Measurements from ENCODE around the gene UBE3D.
"Not testable (repeated sequence)": the region's sequence is repeated elsewhere in the genome, so short reads cannot be mapped to it uniquely, and the experiment has no call there.

UBE3D gene

GRCh38 chr6:83053678-83054077 lies 12.0 kb downstream of the UBE3D start:
- DNase-seq = no peak

GRCh38 chr6:83051377-83052172 lies 14.1 kb downstream of the UBE3D start:
- no peak for DNase-seq

GRCh38 chr6:83047065-83047754 lies 18.4 kb downstream of the UBE3D start:
- no peak for DNase-seq

- no peak for DNase-seq
Observed at GRCh38 chr6:83044091-83044768, 21.4 kb downstream of the UBE3D start.

- no peak for DNase-seq
Observed at GRCh38 chr6:83042467-83043053, 23.1 kb downstream of the UBE3D start.

- DNase-seq = no peak
Observed at GRCh38 chr6:83038246-83038645, 27.4 kb downstream of the UBE3D start.

- DNase-seq = no peak
Observed at GRCh38 chr6:83031689-83032088, 34.0 kb downstream of the UBE3D start.

GRCh38 chr6:83019741-83020140 lies 45.9 kb downstream of the UBE3D start:
- DNase-seq = no peak

- not testable (repeated sequence) for DNase-seq
Observed at GRCh38 chr6:83011131-83011530, 54.5 kb downstream of the UBE3D start.

- no peak for DNase-seq
Observed at GRCh38 chr6:83008626-83009025, 57.0 kb downstream of the UBE3D start.

GRCh38 chr6:83006270-83006905 lies 59.3 kb downstream of the UBE3D start:
- no peak for DNase-seq

- no peak for DNase-seq
Observed at GRCh38 chr6:82996156-82996555, 69.5 kb downstream of the UBE3D start.

- DNase-seq = no peak
Observed at GRCh38 chr6:82995066-82995465, 70.6 kb downstream of the UBE3D start.

GRCh38 chr6:82989736-82990290 lies 75.8 kb downstream of the UBE3D start:
- no peak for DNase-seq

- DNase-seq = no peak
Observed at GRCh38 chr6:82988930-82989351, 76.7 kb downstream of the UBE3D start.

GRCh38 chr6:82987951-82988350 lies 77.7 kb downstream of the UBE3D start:
- DNase-seq = no peak

- DNase-seq = no peak
Observed at GRCh38 chr6:82987416-82987815, 78.2 kb downstream of the UBE3D start.

- no peak for DNase-seq
Observed at GRCh38 chr6:82984720-82985119, 80.9 kb downstream of the UBE3D start.

- DNase-seq = no peak
Observed at GRCh38 chr6:82980086-82980485, 85.6 kb downstream of the UBE3D start.

GRCh38 chr6:82979657-82980056 lies 86.0 kb downstream of the UBE3D start:
- no peak for DNase-seq

GRCh38 chr6:82978362-82978945 lies 87.2 kb downstream of the UBE3D start:
- DNase-seq = no peak

- DNase-seq = no peak
Observed at GRCh38 chr6:82976179-82976578, 89.5 kb downstream of the UBE3D start.

Data from CD4-positive, alpha-beta T cell treated with Interleukin-10 for 1 hour (primary cell).